Activated B cell treated with CpG ODN at 0.5 μM for 24 hours (primary cell): ENCODE measurements around the gene CFAP410. TPM values are rescaled to one million over a fixed set of nuclear protein-coding genes. Genes with fewer than 3 reads are reported as not detected.

Experiments
- ATAC-seq: fragments of 200-7000 bp; cut with Tn5 transposase; one replicate; pipeline ENCODE4 v1.10.0; 2021; ENCODE audit warnings: low read depth, mild to moderate bottlenecking, moderate library complexity
- CTCF ChIA-PET: fragments of 350-600 bp; sonication (Branson Sonifier 250); formaldehyde crosslinking; loops from one replicate; lab custom pipeline; 2021; ENCODE audit warnings: antibody characterized with exemption; lab: Charles Lee
- POLR2A ChIA-PET: fragments of 350-600 bp; sonication (Branson Sonifier 250); formaldehyde crosslinking; loops from one replicate; lab custom pipeline; 2021; ENCODE audit warnings: antibody characterized with exemption; lab: Charles Lee
- DNase-seq: peaks from one replicate; pipeline ENCODE4 v3.0.0; 2022
- H3K27ac Mint-ChIP-seq: one replicate; pipeline ENCODE4 v1.8.0; 2020; ENCODE audit warnings: mixed read lengths
- H3K27me3 Mint-ChIP-seq: one replicate; pipeline ENCODE4 v1.8.0; 2021; ENCODE audit warnings: mixed read lengths
- H3K36me3 Mint-ChIP-seq: one replicate; pipeline ENCODE4 v1.8.0; 2021; ENCODE audit warnings: low read depth, mixed read lengths
- H3K4me1 Mint-ChIP-seq: one replicate; pipeline ENCODE4 v1.8.0; 2021; ENCODE audit warnings: mixed read lengths
- H3K4me3 Mint-ChIP-seq: one replicate; pipeline ENCODE4 v1.8.0; 2020; ENCODE audit warnings: mild to moderate bottlenecking, mixed read lengths
- H3K9me3 Mint-ChIP-seq: one replicate; pipeline ENCODE4 v1.8.0; 2020; ENCODE audit warnings: mixed read lengths
- intact Hi-C: fragments of 100-400 bp; cut with micrococcal nuclease; formaldehyde crosslinking; loops from one replicate; pipeline ENCODE4 v1.15.1; 2024
- total RNA-seq: library from RNA; stranded (reverse); gene quantifications from 2 replicates; pipeline ENCODE4 v1.2.3, GENCODE V29; 2022
- TF ChIP-seq, protein P1 (sequence below): fragments of 200-600 bp; IDR thresholded peaks from one replicate; pipeline ENCODE4 v1.8.0; 2022; ENCODE audit warnings: antibody characterized with exemption, mild to moderate bottlenecking

The CFAP410 gene
- total RNA-seq, 1 donor from 2014 or later: 62.3 TPM

DNA sequence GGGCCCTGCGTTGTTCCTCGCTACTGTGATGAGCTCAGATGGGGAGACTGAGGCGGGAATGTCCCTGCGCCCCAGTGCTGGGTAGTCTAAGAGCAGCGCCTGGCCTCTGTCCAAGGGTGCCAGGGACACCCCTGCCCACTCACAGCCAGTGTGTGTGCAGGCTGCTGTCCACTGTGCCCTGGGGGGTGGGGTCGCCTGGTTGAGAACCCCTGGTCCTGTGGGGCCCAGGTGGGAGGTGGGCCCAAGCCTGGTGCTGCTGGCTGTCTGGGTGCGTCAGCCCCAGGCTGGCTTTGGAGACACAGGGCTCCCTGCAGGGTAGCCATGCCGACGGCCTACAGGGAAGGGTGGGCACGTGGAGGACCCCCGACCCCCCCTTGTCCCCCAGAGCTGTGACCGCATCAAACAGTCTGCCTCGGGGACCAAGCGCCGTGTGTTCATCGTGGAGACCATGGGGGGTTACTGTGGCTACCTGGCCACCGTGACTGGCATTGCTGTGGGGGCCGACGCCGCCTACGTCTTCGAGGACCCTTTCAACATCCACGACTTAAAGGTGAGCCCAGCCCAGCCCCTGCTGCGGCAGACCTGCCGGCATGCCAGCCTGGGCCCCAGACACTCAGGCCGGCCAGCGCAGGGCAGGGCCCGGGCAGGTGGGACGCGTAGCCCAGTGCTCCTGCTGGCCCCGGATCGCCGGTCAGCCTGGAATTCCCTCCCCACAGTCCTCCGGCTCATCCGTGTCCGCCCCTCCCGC is 14.9 kb downstream of the CFAP410 start:
- no peaks in the 10 kb centered on the region for H3K4me1 Mint-ChIP-seq
- no peak overlapping the region for H3K27ac Mint-ChIP-seq
- CTCF ChIA-PET: no interaction called here
- no peak for ATAC-seq
- no peaks in the 10 kb centered on the region for H3K27me3 Mint-ChIP-seq
- no peak overlapping the region for H3K4me3 Mint-ChIP-seq
- intact Hi-C loops: no loop called here
- POLR2A ChIA-PET: no interaction called here
- DNase-seq: no peak
- no peaks in the 10 kb centered on the region for H3K9me3 Mint-ChIP-seq
- TF ChIP-seq, protein P1, sequence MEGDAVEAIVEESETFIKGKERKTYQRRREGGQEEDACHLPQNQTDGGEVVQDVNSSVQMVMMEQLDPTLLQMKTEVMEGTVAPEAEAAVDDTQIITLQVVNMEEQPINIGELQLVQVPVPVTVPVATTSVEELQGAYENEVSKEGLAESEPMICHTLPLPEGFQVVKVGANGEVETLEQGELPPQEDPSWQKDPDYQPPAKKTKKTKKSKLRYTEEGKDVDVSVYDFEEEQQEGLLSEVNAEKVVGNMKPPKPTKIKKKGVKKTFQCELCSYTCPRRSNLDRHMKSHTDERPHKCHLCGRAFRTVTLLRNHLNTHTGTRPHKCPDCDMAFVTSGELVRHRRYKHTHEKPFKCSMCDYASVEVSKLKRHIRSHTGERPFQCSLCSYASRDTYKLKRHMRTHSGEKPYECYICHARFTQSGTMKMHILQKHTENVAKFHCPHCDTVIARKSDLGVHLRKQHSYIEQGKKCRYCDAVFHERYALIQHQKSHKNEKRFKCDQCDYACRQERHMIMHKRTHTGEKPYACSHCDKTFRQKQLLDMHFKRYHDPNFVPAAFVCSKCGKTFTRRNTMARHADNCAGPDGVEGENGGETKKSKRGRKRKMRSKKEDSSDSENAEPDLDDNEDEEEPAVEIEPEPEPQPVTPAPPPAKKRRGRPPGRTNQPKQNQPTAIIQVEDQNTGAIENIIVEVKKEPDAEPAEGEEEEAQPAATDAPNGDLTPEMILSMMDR: no peak
- H3K36me3 Mint-ChIP-seq: peaks cover 45% of the 10 kb centered on the region

DNA sequence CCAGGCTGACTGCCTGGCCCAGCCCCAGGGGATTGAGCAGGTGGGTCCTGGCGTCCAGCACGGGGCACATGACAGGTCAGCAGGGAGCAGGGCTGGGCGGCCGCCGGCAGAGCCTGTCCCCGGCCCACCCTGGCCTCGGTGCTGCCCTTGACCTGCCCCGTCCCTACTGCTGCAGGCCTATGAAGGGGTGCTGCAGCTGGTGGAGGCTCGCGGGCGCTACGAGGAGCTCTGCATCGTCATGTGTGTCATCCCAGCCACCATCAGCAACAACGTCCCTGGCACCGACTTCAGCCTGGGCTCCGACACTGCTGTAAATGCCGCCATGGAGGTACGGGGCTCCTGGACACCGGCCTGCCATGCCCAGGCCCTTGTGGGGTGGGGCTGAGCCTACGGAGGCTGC is 15.6 kb downstream of the CFAP410 start:
- TF ChIP-seq, protein P1: no peak
- CTCF ChIA-PET: interaction anchor here (0.6 kb wide), 1 partner anchor 14 kb away, joined by 3 read pairs; no protein-coding TSS in a partner anchor
- DNase-seq (no peak), ATAC-seq (no peak)
- Mint-ChIP-seq H3K27ac (no peak overlapping the region), H3K36me3 (peaks cover 52% of the 10 kb centered on the region), H3K4me1 (no peaks in the 10 kb centered on the region), H3K4me3 (no peak overlapping the region), H3K27me3 (no peaks in the 10 kb centered on the region), H3K9me3 (no peaks in the 10 kb centered on the region)
- intact Hi-C loops: no loop called here
- POLR2A ChIA-PET: interaction anchor here (1.1 kb wide), 1 partner anchor 131 kb away, joined by 7 read pairs; the partner anchor contains the start of gene LRRC3

DNA sequence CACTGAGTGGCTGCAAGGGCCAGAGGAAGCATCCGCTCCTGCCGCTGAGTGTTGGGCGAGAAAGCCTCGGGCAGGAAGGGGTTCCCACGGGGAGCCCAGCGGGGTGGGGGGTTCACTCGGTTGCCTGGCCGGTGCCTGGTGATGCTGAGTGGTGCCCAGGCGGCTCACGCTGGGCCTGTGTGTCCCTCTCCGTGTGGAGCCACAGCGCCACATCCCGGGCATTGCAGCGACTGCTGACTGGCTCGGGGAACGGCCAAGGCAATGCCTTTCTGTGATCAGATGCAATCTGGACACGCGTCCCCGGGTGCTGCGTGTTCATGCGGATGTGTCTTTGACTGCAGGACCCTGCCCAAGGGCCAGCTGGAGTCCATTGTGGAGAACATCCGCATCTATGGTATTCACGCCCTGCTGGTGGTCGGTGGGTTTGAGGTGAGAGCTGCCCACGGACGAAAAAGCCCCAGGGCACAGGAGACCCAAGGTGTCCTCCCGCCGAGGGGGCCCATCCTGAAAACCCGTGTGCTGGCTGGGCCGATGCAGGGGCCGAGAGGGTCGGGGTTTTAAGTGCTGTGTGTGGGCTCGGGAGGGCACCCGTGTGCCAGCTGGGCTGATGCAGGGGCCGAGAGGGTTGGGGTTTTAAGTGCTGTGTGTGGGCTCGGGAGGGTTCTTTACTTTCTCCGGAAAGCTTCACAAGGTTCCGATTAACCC is 16.4 kb downstream of the CFAP410 start:
- peaks cover 56% of the 10 kb centered on the region for H3K36me3 Mint-ChIP-seq
- no peak overlapping the region for H3K27ac Mint-ChIP-seq
- no peaks in the 10 kb centered on the region for H3K9me3 Mint-ChIP-seq
- ATAC-seq (no peak), DNase-seq (no peak)
- intact Hi-C loops: no loop called here
- POLR2A ChIA-PET: interaction anchor here (1.1 kb wide), 1 partner anchor 132 kb away, joined by 7 read pairs; the partner anchor contains the start of gene LRRC3
- TF ChIP-seq, protein P1: no peak
- CTCF ChIA-PET: interaction anchor here (0.6 kb wide), 1 partner anchor 13 kb away, joined by 3 read pairs; no protein-coding TSS in a partner anchor
- no peak overlapping the region for H3K4me3 Mint-ChIP-seq
- H3K27me3 Mint-ChIP-seq: no peaks in the 10 kb centered on the region
- H3K4me1 Mint-ChIP-seq: no peaks in the 10 kb centered on the region

DNA sequence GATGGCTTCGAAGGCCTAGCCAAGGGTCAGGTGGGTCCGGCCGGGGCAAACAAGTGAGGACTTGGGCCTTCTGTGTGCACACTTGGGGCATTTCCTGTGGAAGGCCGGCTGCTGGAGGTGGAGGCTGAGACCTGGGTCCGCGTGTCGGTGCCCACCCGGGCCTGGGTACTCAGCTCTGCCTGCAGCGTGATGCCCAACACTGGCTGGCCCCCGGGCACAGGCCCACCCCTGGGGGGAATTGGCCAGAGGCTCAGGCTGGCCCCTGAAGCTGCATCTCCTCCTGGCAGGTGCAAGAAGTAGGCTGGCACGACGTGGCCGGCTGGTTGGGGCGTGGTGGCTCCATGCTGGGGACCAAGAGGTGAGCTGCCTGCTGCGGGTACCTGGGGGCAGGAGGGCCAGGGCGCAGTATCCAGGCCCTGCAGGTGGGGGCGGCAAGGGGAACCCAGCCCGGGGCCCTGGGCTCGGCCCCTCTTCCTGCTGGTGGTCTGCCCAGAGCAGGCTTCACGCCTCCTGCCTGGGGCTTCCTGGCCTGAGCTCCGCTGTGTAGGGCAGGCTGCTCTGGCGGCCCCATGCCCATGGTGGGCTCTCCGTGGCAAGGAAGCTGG is 17.2 kb downstream of the CFAP410 start:
- no peak for ATAC-seq
- CTCF ChIA-PET: no interaction called here
- no peaks in the 10 kb centered on the region for H3K27me3 Mint-ChIP-seq

More for the DNA sequence above, 17.2 kb downstream of the CFAP410 start:
- Mint-ChIP-seq H3K4me3 (no peak overlapping the region), H3K36me3 (peaks cover 56% of the 10 kb centered on the region), H3K27ac (no peak overlapping the region), H3K4me1 (no peaks in the 10 kb centered on the region), H3K9me3 (no peaks in the 10 kb centered on the region)
- POLR2A ChIA-PET: no interaction called here
- DNase-seq: no peak
- intact Hi-C loops: no loop called here
- TF ChIP-seq, protein P1: no peak
